HEK293 (cell line): ENCODE results near the gene VEZF1.

Experiments used
- CTCF ChIA-PET: fragments of 350-600 bp; formaldehyde crosslinking; extraction: SDS; loops from one replicate; lab custom pipeline; 2021; ENCODE audit warnings: antibody characterized with exemption; lab: Yijun Ruan, JAX
- POLR2A ChIA-PET: fragments of 300-600 bp; formaldehyde crosslinking; extraction: SDS; loops from one replicate; lab custom pipeline; 2020; ENCODE audit warnings: antibody characterized with exemption, inconsistent platforms; lab: Yijun Ruan, JAX
- H3K27ac ChIP-seq: fragments of 200-500 bp; sonication (Bioruptor generic); 2 replicates; pipeline ENCODE4 v1.5.1; 2014; ENCODE audit warnings: low read depth, low read length, control low read depth, inconsistent platforms; ENCODE audit errors: extremely low read depth
- H3K36me3 ChIP-seq, 2 experiments: fragments of 200-500 bp in 1 of 2; sonication (Bioruptor generic) in 1 of 2; 1 replicate in 1 of 2; 2 replicates in 1 of 2; pipeline ENCODE4 v1.5.1; 2014 to 2017; ENCODE audit warnings: inconsistent platforms in 2 of 2, low read length in 2 of 2; ENCODE audit not compliant: control insufficient read depth in 2 of 2, insufficient read depth in 1 of 2
- H3K4me1 ChIP-seq: fragments of 200-500 bp; sonication (Bioruptor generic); 2 replicates; pipeline ENCODE4 v1.5.1; 2014; ENCODE audit warnings: mild to moderate bottlenecking, low read length, inconsistent platforms; ENCODE audit not compliant: control insufficient read depth, insufficient read depth
- H3K4me3 ChIP-seq: 2 replicates; pipeline ENCODE4 v1.5.1; 2011; ENCODE audit warnings: low read depth, mild to moderate bottlenecking, control low read depth, low read length, moderate library complexity
- H3K9me3 ChIP-seq: fragments of 200-500 bp; sonication (Bioruptor generic); 2 replicates; pipeline ENCODE4 v1.5.1; 2014; ENCODE audit warnings: low read depth, low read length, inconsistent platforms; ENCODE audit not compliant: control insufficient read depth, insufficient read depth
- KLF10 ChIP-seq: fragments of 450-650 bp; IDR thresholded peaks from 2 replicates; pipeline ENCODE4 v1.5.1; 2018; ENCODE audit warnings: missing biosample characterization, mild to moderate bottlenecking, missing genetic modification characterization
- KLF17 ChIP-seq: fragments of 450-650 bp; formaldehyde crosslinking; IDR thresholded peaks from 2 replicates; pipeline ENCODE4 v1.5.1; 2016; ENCODE audit warnings: missing biosample characterization, missing genetic modification characterization
- SCRT1 ChIP-seq: fragments of 450-650 bp; formaldehyde crosslinking; IDR thresholded peaks from 2 replicates; pipeline ENCODE4 v1.5.1; 2016; ENCODE audit warnings: missing biosample characterization, missing genetic modification characterization, borderline replicate concordance
- SCRT2 ChIP-seq: fragments of 450-650 bp; formaldehyde crosslinking; IDR thresholded peaks from 2 replicates; pipeline ENCODE4 v1.5.1; 2016; ENCODE audit warnings: missing biosample characterization, missing genetic modification characterization
- SP7 ChIP-seq: fragments of 450-650 bp; formaldehyde crosslinking; IDR thresholded peaks from 2 replicates; pipeline ENCODE4 v1.5.1; 2016; ENCODE audit warnings: missing biosample characterization, missing genetic modification characterization
- TRIM28 ChIP-seq: IDR thresholded peaks from 2 replicates; pipeline ENCODE4 v1.6.1; 2011; ENCODE audit warnings: low read length, control low read depth, borderline replicate concordance
- ZBTB21 ChIP-seq: fragments of 450-650 bp; formaldehyde crosslinking; IDR thresholded peaks from 2 replicates; pipeline ENCODE4 v1.5.1; 2017; ENCODE audit warnings: missing biosample characterization, missing genetic modification characterization
- ZBTB44 ChIP-seq: fragments of 450-650 bp; IDR thresholded peaks from 2 replicates; pipeline ENCODE4 v1.5.1; 2018; ENCODE audit warnings: missing biosample characterization, mild to moderate bottlenecking, missing genetic modification characterization
- ZBTB8A ChIP-seq: fragments of 450-650 bp; formaldehyde crosslinking; IDR thresholded peaks from 2 replicates; pipeline ENCODE4 v1.5.1; 2016; ENCODE audit warnings: missing biosample characterization, missing genetic modification characterization
- ZEB2 ChIP-seq: fragments of 450-650 bp; formaldehyde crosslinking; IDR thresholded peaks from 2 replicates; pipeline ENCODE4 v1.5.1; 2016; ENCODE audit warnings: missing biosample characterization, missing genetic modification characterization
- ZFHX2 ChIP-seq: fragments of 450-650 bp; formaldehyde crosslinking; conservative IDR thresholded peaks from 2 replicates; pipeline ENCODE4 v1.5.1; 2016; ENCODE audit warnings: missing biosample characterization, missing genetic modification characterization
- ZFP3 ChIP-seq: fragments of 450-650 bp; formaldehyde crosslinking; IDR thresholded peaks from 2 replicates; pipeline ENCODE4 v1.5.1; 2016; ENCODE audit warnings: low read depth, missing biosample characterization, missing genetic modification characterization
- ZFP37 ChIP-seq: fragments of 450-650 bp; formaldehyde crosslinking; IDR thresholded peaks from 2 replicates; pipeline ENCODE4 v1.5.1; 2016; ENCODE audit warnings: missing biosample characterization, missing genetic modification characterization
- ZNF221 ChIP-seq: fragments of 450-650 bp; formaldehyde crosslinking; IDR thresholded peaks from 2 replicates; pipeline ENCODE4 v1.5.1; 2017; ENCODE audit warnings: missing biosample characterization, missing genetic modification characterization, borderline replicate concordance
- ZNF335 ChIP-seq: fragments of 450-650 bp; formaldehyde crosslinking; conservative IDR thresholded peaks from 2 replicates; pipeline ENCODE4 v1.5.1; 2016; ENCODE audit warnings: missing biosample characterization, missing genetic modification characterization
- ZNF341 ChIP-seq: fragments of 450-650 bp; formaldehyde crosslinking; IDR thresholded peaks from 2 replicates; pipeline ENCODE4; 2016; ENCODE audit warnings: low read depth, missing biosample characterization, missing genetic modification characterization
- ZNF394 ChIP-seq: fragments of 450-650 bp; formaldehyde crosslinking; IDR thresholded peaks from 2 replicates; pipeline ENCODE4 v1.5.1; 2016; ENCODE audit warnings: missing biosample characterization, missing genetic modification characterization, mild to moderate bottlenecking, moderate library complexity, borderline replicate concordance
- ZNF423 ChIP-seq: fragments of 450-650 bp; formaldehyde crosslinking; IDR thresholded peaks from 2 replicates; pipeline ENCODE4 v1.5.1; 2016; ENCODE audit warnings: missing biosample characterization, missing genetic modification characterization
- ZNF488 ChIP-seq: fragments of 450-650 bp; formaldehyde crosslinking; IDR thresholded peaks from 2 replicates; pipeline ENCODE4 v1.5.1; 2016; ENCODE audit warnings: missing biosample characterization, missing genetic modification characterization
- ZNF561 ChIP-seq: fragments of 450-650 bp; IDR thresholded peaks from 2 replicates; pipeline ENCODE4 v1.5.1; 2018; ENCODE audit warnings: missing biosample characterization, missing genetic modification characterization, borderline replicate concordance
- ZNF600 ChIP-seq: fragments of 450-650 bp; formaldehyde crosslinking; IDR thresholded peaks from 2 replicates; pipeline ENCODE4 v1.5.1; 2016; ENCODE audit warnings: missing biosample characterization, missing genetic modification characterization
- ZNF610 ChIP-seq: fragments of 450-650 bp; formaldehyde crosslinking; IDR thresholded peaks from 2 replicates; pipeline ENCODE4 v1.5.1; 2016; ENCODE audit warnings: missing biosample characterization, missing genetic modification characterization, borderline replicate concordance
- ZNF624 ChIP-seq: fragments of 450-650 bp; formaldehyde crosslinking; IDR thresholded peaks from 2 replicates; pipeline ENCODE4 v1.5.1; 2017; ENCODE audit warnings: missing biosample characterization, missing genetic modification characterization
- ZNF629 ChIP-seq: fragments of 450-650 bp; formaldehyde crosslinking; IDR thresholded peaks from 2 replicates; pipeline ENCODE4 v1.5.1; 2017; ENCODE audit warnings: missing biosample characterization, missing genetic modification characterization
- ZNF692 ChIP-seq: fragments of 450-650 bp; formaldehyde crosslinking; IDR thresholded peaks from 2 replicates; pipeline ENCODE4 v1.5.1; 2016; ENCODE audit warnings: missing biosample characterization, missing genetic modification characterization
- TF ChIP-seq, protein P1 (sequence below): fragments of 450-650 bp; formaldehyde crosslinking; IDR thresholded peaks from 2 replicates; pipeline ENCODE4 v1.5.1; 2016; ENCODE audit warnings: missing biosample characterization, missing genetic modification characterization

VEZF1 gene

GRCh38 chr17:57928928-57929327 lies 59.1 kb downstream of the VEZF1 start:
- H3K9me3 ChIP-seq, result no peaks in the 10 kb centered on the region
- H3K4me3 ChIP-seq, result no peak overlapping the region
- H3K36me3 ChIP-seq, result no peaks in the 10 kb centered on the region
- ChIA-PET POLR2A (no interaction called here), CTCF (no interaction called here)
- no peak overlapping the region for H3K27ac ChIP-seq
- peaks cover 32% of the 10 kb centered on the region for H3K4me1 ChIP-seq
- TF ChIP-seq ZNF221 (no peak), ZBTB8A (tag by site-specific recombination) (peak; percentile 17; the same call in 1 of the 2 replicates)

- ChIA-PET CTCF (interaction anchor here (0.9 to 2.9 kb wide), 6 partner anchors 21 to 185 kb away, joined by 3 to 6 read pairs (median 4); partner anchors contain the start of gene CUEDC1), POLR2A (interaction anchor here (0.7 to 1.2 kb wide), 3 partner anchors 33 to 60 kb away, joined by 3 to 7 read pairs (median 3); no protein-coding TSS in a partner anchor)
- no peaks in the 10 kb centered on the region for H3K9me3 ChIP-seq
- peak overlapping the region; percentile 68 for H3K27ac ChIP-seq
- no peaks in the 10 kb centered on the region for H3K36me3 ChIP-seq
- H3K4me1 ChIP-seq, result peaks cover 32% of the 10 kb centered on the region
- no peak overlapping the region for H3K4me3 ChIP-seq
- no peak for TF ChIP-seq ZNF561 (tag by site-specific recombination)
- peak; percentile 64 for TF ChIP-seq ZNF335
- TF ChIP-seq, protein P1, sequence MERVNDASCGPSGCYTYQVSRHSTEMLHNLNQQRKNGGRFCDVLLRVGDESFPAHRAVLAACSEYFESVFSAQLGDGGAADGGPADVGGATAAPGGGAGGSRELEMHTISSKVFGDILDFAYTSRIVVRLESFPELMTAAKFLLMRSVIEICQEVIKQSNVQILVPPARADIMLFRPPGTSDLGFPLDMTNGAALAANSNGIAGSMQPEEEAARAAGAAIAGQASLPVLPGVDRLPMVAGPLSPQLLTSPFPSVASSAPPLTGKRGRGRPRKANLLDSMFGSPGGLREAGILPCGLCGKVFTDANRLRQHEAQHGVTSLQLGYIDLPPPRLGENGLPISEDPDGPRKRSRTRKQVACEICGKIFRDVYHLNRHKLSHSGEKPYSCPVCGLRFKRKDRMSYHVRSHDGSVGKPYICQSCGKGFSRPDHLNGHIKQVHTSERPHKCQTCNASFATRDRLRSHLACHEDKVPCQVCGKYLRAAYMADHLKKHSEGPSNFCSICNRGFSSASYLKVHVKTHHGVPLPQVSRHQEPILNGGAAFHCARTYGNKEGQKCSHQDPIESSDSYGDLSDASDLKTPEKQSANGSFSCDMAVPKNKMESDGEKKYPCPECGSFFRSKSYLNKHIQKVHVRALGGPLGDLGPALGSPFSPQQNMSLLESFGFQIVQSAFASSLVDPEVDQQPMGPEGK (tag by site-specific recombination), result peak; percentile 26; the same call in 1 of the 2 replicates
- TF ChIP-seq SCRT2 (tag by site-specific recombination), result peak; percentile 91
- peak; percentile 78; the same call in 1 of the 2 replicates for TF ChIP-seq TRIM28
- peak; percentile 52; the same call in 1 of the 2 replicates for TF ChIP-seq ZEB2 (tag by site-specific recombination)
- peak; percentile 42; the same call in 1 of the 2 replicates for TF ChIP-seq ZFHX2 (tag by site-specific recombination)
- TF ChIP-seq ZNF341 (tag by site-specific recombination), result peak; percentile 92
- 0 out of 2 replicates have a peak, but pooled peaks have one; percentile 15 for TF ChIP-seq ZBTB44 (tag by site-specific recombination)
- 0 out of 2 replicates have a peak, but pooled peaks have one; percentile 26 for TF ChIP-seq ZNF629
- peak; percentile 44; the same call in 1 of the 2 replicates for TF ChIP-seq ZNF394 (tag by site-specific recombination)
- peak; percentile 30; the same call in 1 of the 2 replicates for TF ChIP-seq ZNF600 (tag by site-specific recombination)
- peak; percentile 84 for TF ChIP-seq ZBTB8A (tag by site-specific recombination)
- 0 out of 2 replicates have a peak, but pooled peaks have one; percentile 48 for TF ChIP-seq SCRT1
- TF ChIP-seq ZNF692 (tag by site-specific recombination), result peak; percentile 58
- TF ChIP-seq ZFP37 (tag by site-specific recombination), result no peak
- TF ChIP-seq ZNF610, result 0 out of 2 replicates have a peak, but pooled peaks have one; percentile 21
- TF ChIP-seq ZBTB21 (tag by site-specific recombination), result no peak
- no peak for TF ChIP-seq ZNF488 (tag by site-specific recombination)
- TF ChIP-seq KLF10 (tag by site-specific recombination), result 0 out of 2 replicates have a peak, but pooled peaks have one; percentile 31
- peak; percentile 80 for TF ChIP-seq SP7
- TF ChIP-seq ZNF624 (tag by site-specific recombination), result no peak
- TF ChIP-seq ZNF423, result peak; percentile 80
- peak; percentile 84 for TF ChIP-seq ZFP3 (tag by site-specific recombination)
- TF ChIP-seq KLF17 (tag by site-specific recombination), result peak; percentile 79
These were observed 60.9 kb downstream of the VEZF1 start for GRCh38 chr17:57927048-57927723.
